Stimulated activated CD4-positive, alpha-beta T cell treated with anti-CD3 and anti-CD28 coated beads, Interleukin-2, amount 100 ng/mL, for 48 hours (primary cell): Measurements from ENCODE around the gene CIART.
A peak's percentile ranks its signal among the peaks of the same experiment; 100 is the strongest.
"Not testable (repeated sequence)": the region's sequence is repeated elsewhere in the genome, so short reads cannot be mapped to it uniquely, and the experiment has no call there.

Source experiments
- DNase-seq, 2 donors: peaks; one replicate each; pipeline ENCODE4 v3.0.0-alpha.2; 2020

CIART gene

DNA sequence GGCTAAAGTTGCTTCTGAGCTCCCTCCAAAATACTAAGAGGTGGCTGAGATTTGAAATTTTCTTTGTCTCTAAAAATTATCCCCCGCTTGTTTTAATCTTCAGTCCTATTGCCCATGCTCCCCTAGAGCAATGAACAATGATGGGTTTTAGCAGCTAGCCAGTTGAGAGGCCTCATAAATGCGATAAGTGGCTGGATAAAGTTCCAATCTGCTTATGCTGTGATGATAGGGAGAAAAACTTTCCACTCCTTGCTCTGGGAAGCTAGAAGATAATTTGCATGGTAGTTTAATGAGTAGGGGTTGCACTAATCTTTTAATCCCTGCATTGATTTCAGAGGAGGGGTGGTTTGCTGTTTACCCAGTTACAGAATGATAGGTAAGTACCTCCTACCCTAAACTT lies 29.4 kb downstream of the CIART start:
- DNase-seq: no peak

DNA sequence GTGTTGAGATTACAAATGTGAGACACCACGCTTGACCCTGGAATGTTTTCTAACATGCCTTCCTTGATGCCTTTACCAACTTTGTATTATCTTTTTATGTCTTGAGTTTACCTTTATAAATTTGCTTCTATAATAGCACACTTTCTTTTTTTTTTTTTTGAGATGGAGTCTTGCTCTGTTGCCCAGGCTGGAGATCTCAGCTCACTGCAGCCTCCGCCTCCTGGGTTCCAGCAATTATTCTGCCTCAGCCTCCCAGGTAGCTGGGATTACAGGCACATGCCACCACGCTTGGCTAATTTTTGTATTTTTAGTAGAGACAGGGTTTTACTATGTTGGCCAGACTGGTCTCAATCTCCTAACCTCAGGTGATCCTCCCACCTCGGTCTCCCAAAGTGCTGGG lies 32.3 kb downstream of the CIART start:
- not testable (repeated sequence) for DNase-seq

DNA sequence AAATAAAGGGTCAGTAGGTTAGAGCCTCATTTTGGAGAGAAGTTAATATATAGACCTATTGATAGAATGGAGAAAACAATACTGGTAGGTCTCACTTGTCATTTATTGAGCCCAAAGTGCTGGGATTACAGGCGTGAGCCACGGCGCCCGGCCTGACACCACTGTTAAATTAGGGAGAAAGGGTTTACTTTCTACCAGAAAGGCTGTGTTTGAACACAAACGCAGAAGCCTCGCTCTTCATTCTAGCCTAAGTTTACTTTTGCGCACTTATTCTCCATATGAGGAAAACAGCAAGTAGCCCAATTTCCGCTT lies 38.3 kb downstream of the CIART start:
- DNase-seq: peak in 1 of 2 donors; percentile 3

DNA sequence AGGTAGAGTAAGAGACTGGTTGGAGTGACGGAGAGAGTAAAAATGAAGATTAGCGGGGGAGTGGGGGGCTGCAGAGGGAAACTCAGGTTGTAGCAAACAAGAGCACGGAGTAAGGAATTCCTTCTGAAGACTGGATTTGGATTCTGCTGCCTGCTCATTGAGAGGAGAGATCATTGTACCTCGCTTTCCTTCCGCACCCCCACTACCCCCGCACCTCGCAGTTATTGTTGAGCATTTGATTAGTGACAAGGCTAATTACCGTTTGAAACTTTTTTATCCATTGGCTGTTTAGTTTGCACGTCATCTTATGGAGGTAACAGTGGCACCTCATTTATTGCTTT lies 39.4 kb downstream of the CIART start:
- DNase-seq: no peak

DNA sequence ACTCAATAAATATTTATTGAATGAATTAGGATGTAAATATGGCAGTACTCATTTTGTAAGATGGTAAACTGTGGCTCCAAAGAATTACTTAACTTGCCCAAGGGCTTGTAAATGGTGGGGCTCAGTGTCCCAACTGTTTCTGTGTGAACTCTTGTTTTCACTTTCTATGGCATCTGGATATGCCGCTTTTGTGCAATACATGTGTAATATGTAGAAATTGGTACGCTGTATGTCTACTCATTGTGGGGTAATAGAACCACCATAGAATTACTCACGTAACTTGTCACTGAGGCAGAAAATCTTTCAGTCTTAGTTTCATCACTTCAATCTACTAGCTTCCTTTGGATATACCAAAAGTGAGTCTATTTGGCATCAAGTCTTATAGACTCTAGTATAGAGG lies 40.0 kb downstream of the CIART start:
- DNase-seq: no peak

DNA sequence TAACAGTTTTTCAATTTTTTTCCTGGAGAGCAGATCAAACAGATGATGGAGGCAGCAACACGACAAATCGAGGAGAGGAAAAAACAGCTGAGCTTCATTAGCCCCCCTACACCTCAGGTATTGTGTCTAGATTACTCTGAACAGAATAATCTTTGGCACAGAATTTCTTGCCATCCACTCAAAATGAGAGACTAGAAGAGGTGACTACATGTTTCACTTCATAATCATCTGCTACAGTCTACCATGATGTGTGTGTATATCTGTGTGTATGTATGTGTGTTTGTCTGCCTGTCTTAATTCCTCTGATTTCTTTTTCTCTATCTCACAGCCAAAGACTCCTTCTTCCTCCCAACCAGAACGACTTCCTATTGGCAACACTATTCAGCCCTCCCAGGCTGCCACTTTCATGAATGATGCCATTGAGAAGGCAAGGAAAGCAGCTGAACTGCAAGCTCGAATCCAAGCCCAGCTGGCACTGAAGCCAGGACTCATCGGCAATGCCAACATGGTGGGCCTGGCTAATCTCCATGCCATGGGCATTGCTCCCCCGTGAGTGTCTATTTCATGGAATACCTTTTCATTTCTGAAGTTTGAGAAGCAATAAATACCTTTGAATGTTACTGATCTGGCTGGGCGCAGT lies 50.4 kb downstream of the CIART start:
- DNase-seq: no peak
